Heart right ventricle (tissue), 16 donors: ENCODE data around the gene ZBTB7C. TPM values are rescaled to one million over a fixed set of nuclear protein-coding genes. Genes with fewer than 3 reads are reported as not detected.

Source experiments
- ATAC-seq, 8 donors: fragments of 200-7000 bp; cut with Tn5 transposase; one replicate each; pipeline ENCODE4 v1.9.1; 2020; ENCODE audit warnings: mild to moderate bottlenecking in 8 of 8, moderate library complexity in 8 of 8, moderate number of reproducible peaks in 1 of 8
- DNase-seq, 2 donors: peaks; one replicate each; pipeline ENCODE4 v3.0.0-alpha.2; 2020
- H3K27ac ChIP-seq, 10 donors: fragments of 200-600 bp; sonication (generic) in 2 of 10; one replicate each; pipeline versions ENCODE4 v1.5.0 to v1.8.0; 2020 to 2022; ENCODE audit warnings: mild to moderate bottlenecking in 3 of 10
- H3K27me3 ChIP-seq, 7 donors: fragments of 200-600 bp; one replicate each; pipeline ENCODE4 v1.8.0; 2021 to 2022; ENCODE audit warnings: mild to moderate bottlenecking in 2 of 7
- H3K36me3 ChIP-seq, 9 donors: fragments of 200-600 bp; sonication (generic) in 1 of 9; one replicate each; pipeline versions ENCODE4 v1.5.0 to v1.8.0; 2020 to 2022; ENCODE audit warnings: mild to moderate bottlenecking in 2 of 9
- H3K4me1 ChIP-seq, 9 donors: fragments of 200-600 bp; sonication (generic) in 1 of 9; one replicate each; pipeline versions ENCODE4 v1.5.0 to v1.8.0; 2020 to 2022; ENCODE audit warnings: mild to moderate bottlenecking in 4 of 9
- H3K4me3 ChIP-seq, 10 donors: fragments of 200-600 bp; sonication (generic) in 2 of 10; one replicate each; pipeline versions ENCODE4 v1.5.0 to v1.8.0; 2020 to 2022; ENCODE audit warnings: mild to moderate bottlenecking in 7 of 10, moderate library complexity in 2 of 10
- H3K9me3 ChIP-seq, 11 donors: fragments of 200-600 bp in 10 of 11; sonication (generic) in 2 of 11; one replicate each; pipeline versions ENCODE4 v1.5.0 to v1.8.0; 2013 to 2022; ENCODE audit warnings: mild to moderate bottlenecking in 2 of 11, control low read depth in 1 of 11, moderate library complexity in 1 of 11
- CTCF ChIP-seq, 9 donors: fragments of 200-600 bp; sonication (generic) in 2 of 9; IDR thresholded peaks; one replicate each; pipeline versions ENCODE4 v1.5.0 to v1.8.0; 2021 to 2022; ENCODE audit warnings: antibody characterized with exemption in 9 of 9, mild to moderate bottlenecking in 5 of 9, moderate library complexity in 1 of 9
- WGBS, 2 donors: extraction: QIAGEN DNeasy Blood & Tissue Kit; methylation state at CpG; one replicate each; pipeline ENCODE4 v1.1.7; 2013; ENCODE audit warnings: inconsistent platforms in 1 of 2; 5-methylcytosine and 5-hydroxymethylcytosine counted together
- intact Hi-C, 10 donors: fragments of 100-400 bp; cut with DNase I; formaldehyde crosslinking; loops; one replicate each; pipeline versions ENCODE4 v1.11.1 to v1.14.2; 2022
- polyA plus RNA-seq, 2 donors: library from polyadenylated mRNA; stranded (reverse); fragments of 200-250 nt; gene quantifications; one replicate each; pipeline ENCODE4 v1.2.3, GENCODE V29; 2013
- total RNA-seq, 10 donors: library from RNA; stranded (reverse); fragmentation: NEBNext Ultra II Directional in 3 of 10; extraction: Animal tissue kit (Norgen Biotek cat#: 25700) in 3 of 10; gene quantifications; one replicate each; pipeline versions ENCODE4 v1.2.1 to v1.2.4, GENCODE V29; 2021 to 2023
- donor health status: Arrhythmogenic right ventricular cardiomyopathy.
- donor health status: ischemic (EF 13 %, LVEDD 7.1; RV severe dilation, severe dysfunction).
- donor health status: healthy with polysubstance abuse.
- donor health status: DM: no; HTN: yes; CAD: no.
- donor health status: DM: no; HTN: no; CAD: no.
- donor health status: ischemic (EF 25% LVEDD 6.9; RV normal size, moderate dysfunction).
- donor health status: ischemic (EF 25% LVEDD 5.7; RV mildly dilated, moderate dysfunction).
- donor health status: healthy.
- donor health status: DM: yes; HTN: yes; CAD: no.
- donor health status: Ischemic cardiomyopathy.
- donor health status: ischemic (EF 35%, LVEDD 5.7; RV mildly dilated, moderate dysfunction).
- donor health status: nonischemic (EF 11% LVEDD 7.7; RV severe dilation, severe dysfunction).
- donor health status: DM: yes; HTN: yes; CAD: no.
- donor health status: PGD.
- donor health status: ischemic (EF 29% LVEDD 5.4; RV normal size, mild dysfunction).
- donor health status: nonischemic (EF 23%, LVEDD 6.1; RV moderate dilation, normal function).

The ZBTB7C gene
- total and polyA plus RNA-seq, 12 donors: 0.49 to 6.3 (median 1.5) TPM

GRCh38 chr18:48084858-48085257, 324.3 kb downstream of the ZBTB7C start:
- no peak for TF ChIP-seq CTCF (IDR thresholded peaks at IDR 0.05)
- no peak overlapping the region for H3K4me3 ChIP-seq
- no peaks in the 10 kb centered on the region for H3K4me1 ChIP-seq
- H3K36me3 ChIP-seq: no peaks in the 10 kb centered on the region
- intact Hi-C loops: no loop called here
- no peak overlapping the region for H3K27ac ChIP-seq
- DNase-seq: no peak
- no peaks in the 10 kb centered on the region for H3K9me3 ChIP-seq
- WGBS, 2 donors: 95 to 98% methylated on average over 6 of the region's 6 CpGs
- no peak for ATAC-seq
- no peaks in the 10 kb centered on the region for H3K27me3 ChIP-seq

- Histone ChIP-seq H3K4me1 (no peaks in the 10 kb centered on the region), H3K27ac (no peak overlapping the region), H3K27me3 (no peaks in the 10 kb centered on the region), H3K36me3 (no peaks in the 10 kb centered on the region), H3K4me3 (no peak overlapping the region), H3K9me3 (no peaks in the 10 kb centered on the region)
- no peak for TF ChIP-seq CTCF (IDR thresholded peaks at IDR 0.05)
- DNase-seq (no peak), ATAC-seq (no peak)
- intact Hi-C loops: no loop called here
- WGBS, 2 donors: 92 to 95% methylated on average over 13 of the region's 13 CpGs
These were observed 325.0 kb downstream of the ZBTB7C start for GRCh38 chr18:48084041-48084757.

- H3K4me3 ChIP-seq: no peak overlapping the region
- intact Hi-C loops: no loop called here
- no peaks in the 10 kb centered on the region for H3K36me3 ChIP-seq
- TF ChIP-seq CTCF (IDR thresholded peaks at IDR 0.05): no peak
- H3K4me1 ChIP-seq: peaks cover 0 to 18% (median 0%) of the 10 kb centered on the region in 9 donors
- H3K27me3 ChIP-seq: no peaks in the 10 kb centered on the region
- H3K9me3 ChIP-seq: no peaks in the 10 kb centered on the region
- DNase-seq (no peak), ATAC-seq (no peak)
- H3K27ac ChIP-seq: no peak overlapping the region
- WGBS, 2 donors: 70 to 78% methylated on average over 4 of the region's 4 CpGs
These were observed 328.6 kb downstream of the ZBTB7C start for GRCh38 chr18:48080546-48080945.

GRCh38 chr18:48079885-48080284, 329.3 kb downstream of the ZBTB7C start:
- 91 to 92% methylated on average over 5 of the region's 5 CpGs for WGBS, 2 donors
- no peak for ATAC-seq
- DNase-seq: no peak
- no peak for TF ChIP-seq CTCF (IDR thresholded peaks at IDR 0.05)
- H3K27ac ChIP-seq: no peak overlapping the region
- intact Hi-C loops: no loop called here
- peaks cover 0 to 19% (median 0%) of the 10 kb centered on the region in 9 donors for H3K4me1 ChIP-seq
- H3K4me3 ChIP-seq: no peak overlapping the region
- no peaks in the 10 kb centered on the region for H3K36me3 ChIP-seq
- no peaks in the 10 kb centered on the region for H3K27me3 ChIP-seq
- no peaks in the 10 kb centered on the region for H3K9me3 ChIP-seq
